ENCODE data around the gene SENP5. TPM values are rescaled to one million over a fixed set of nuclear protein-coding genes. Genes with fewer than 3 reads are reported as not detected.
"Not testable (repeated sequence)": the region's sequence is repeated elsewhere in the genome, so short reads cannot be mapped to it uniquely, and the experiment has no call there.

SENP5 gene
- 29.7 TPM for total RNA-seq (2013)
- 10 to 100 TPM in 1 of 3 donors, 1 to 10 TPM in 2; 6.7 to 10.4 (median 8.4) TPM for polyA plus RNA-seq
- polyA minus RNA-seq: 17.3 and 18.6 TPM in 2 replicates
- 103 to 166 (median 122) reads per million in 11 experiments for total RNA-seq

DNA sequence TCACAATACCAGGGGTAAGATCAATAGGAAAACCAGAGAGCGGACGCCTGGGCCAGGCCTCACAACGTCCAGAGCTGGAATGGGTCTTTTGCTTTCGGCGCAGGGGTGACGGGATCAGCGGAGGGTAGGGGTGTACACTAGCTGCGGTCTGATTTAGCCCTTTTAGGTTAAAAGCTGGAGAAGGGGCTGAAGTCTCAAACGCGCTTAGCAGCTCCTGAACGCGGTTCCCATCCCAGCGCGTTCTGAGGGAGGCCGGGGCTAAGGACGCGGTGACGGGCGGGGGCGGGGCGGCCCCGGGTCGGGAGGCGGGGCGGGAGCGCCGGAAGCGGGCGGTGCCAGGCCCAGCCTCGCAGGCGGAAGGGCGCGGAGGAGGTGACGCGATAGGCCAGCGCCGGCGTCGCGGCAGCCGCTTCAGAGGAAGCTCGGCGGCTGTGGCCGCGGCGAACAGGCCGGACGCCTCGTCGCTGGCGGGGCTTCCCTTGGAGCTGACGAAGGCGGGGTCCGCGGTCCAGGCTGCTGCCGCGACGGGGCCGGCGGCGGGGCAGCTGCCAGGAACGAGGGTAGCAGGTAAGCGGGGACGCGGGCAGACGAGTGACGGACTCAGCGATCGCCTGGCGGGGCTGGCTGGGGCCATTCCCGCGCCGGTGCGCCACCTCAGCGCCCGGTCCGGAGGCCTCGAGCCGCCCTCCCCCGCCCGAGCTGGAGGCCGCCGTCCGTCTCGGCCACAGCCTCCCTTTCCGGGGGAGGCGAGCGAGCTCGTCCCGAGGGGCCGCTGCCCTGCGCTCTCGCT, at the start of gene SENP5:
Gene SENP5 (plus strand): TSS at position 414 of the 790 bp plus-strand sequence. CDS start 17,262 bp downstream, outside the sequence.
- H3K9me3 ChIP-seq (replicated peaks in 1 of 2; ENCODE audit: control insufficient read depth in 1 of 2, insufficient read depth in 1 of 2, low read length in 2 of 2): peaks cover 6 to 7% of the 10 kb centered on the region in 2 donors
- Mint-ChIP-seq H3K4me1 (peaks cover 17% of the 10 kb centered on the region), H3K9me3 (peaks cover 3 to 9% (median 6%) of the 10 kb centered on the region in 7 donors), H3K36me3 (peaks cover 6 to 11% of the 10 kb centered on the region in 2 donors), H3K27me3 (ENCODE audit: low read depth in 3 of 3) (peaks cover 0 to 2% (median 0%) of the 10 kb centered on the region in 3 donors), H3K4me3 (peak within 1 kb of the TSS; percentile 97), H3K27ac (peak within 1 kb of the TSS; percentile 93 to 98 (median 97))
- H4K20me1 ChIP-seq (ENCODE audit: insufficient read depth, low read length): peaks cover 43% of the 10 kb centered on the region
- intact Hi-C loops (cut with micrococcal nuclease): loop anchor here (5.0 kb wide), 1 partner anchor 75 kb away; the partner anchor contains the start of gene NCBP2 (in 2 of the 2)
- peaks cover 0 to 14% of the 10 kb centered on the region in 2 donors for H3K36me3 ChIP-seq (replicated peaks in 1 of 2; ENCODE audit: control insufficient read depth in 1 of 2, insufficient read depth in 2 of 2, low read length in 2 of 2)
- peak within 1 kb of the TSS; percentile 98 for H2AFZ ChIP-seq (ENCODE audit: insufficient read depth, low read depth, low read length, poor library complexity, severe bottlenecking)
- H3K27ac ChIP-seq (ENCODE audit: low read depth in 1 of 2, low read length in 2 of 2): peak within 1 kb of the TSS; percentile 84 to 90
- H3K79me2 ChIP-seq (ENCODE audit: insufficient read depth, low read length): peaks cover 50% of the 10 kb centered on the region
- H3K4me3 ChIP-seq (replicated peaks in 1 of 3; ENCODE audit: low read depth in 2 of 3, low read length in 3 of 3): peak within 1 kb of the TSS; percentile 73 to 83 (median 80)
- DNase-seq: peak; percentile 86 to 92 (median 92)
- peaks cover 18 to 25% of the 10 kb centered on the region in 2 donors for H3K4me1 ChIP-seq (ENCODE audit: control insufficient read depth in 1 of 2, insufficient read depth in 2 of 2, low read length in 2 of 2)
- under 1% methylated on average over 93 of the region's 93 CpGs for WGBS (ENCODE audit: insufficient coverage)
- H3K27me3 ChIP-seq (ENCODE audit: control insufficient read depth in 2 of 2, insufficient read depth in 2 of 2, low read length in 2 of 2): no peaks in the 10 kb centered on the region
- H3K4me2 ChIP-seq (replicated peaks; ENCODE audit: extremely low read depth, low read length, poor library complexity, severe bottlenecking): peak within 1 kb of the TSS; percentile 79
- H3K9ac ChIP-seq (ENCODE audit: insufficient read depth, low read length, poor library complexity, severe bottlenecking): peak within 1 kb of the TSS; percentile 96
- TF ChIP-seq, protein P1, sequence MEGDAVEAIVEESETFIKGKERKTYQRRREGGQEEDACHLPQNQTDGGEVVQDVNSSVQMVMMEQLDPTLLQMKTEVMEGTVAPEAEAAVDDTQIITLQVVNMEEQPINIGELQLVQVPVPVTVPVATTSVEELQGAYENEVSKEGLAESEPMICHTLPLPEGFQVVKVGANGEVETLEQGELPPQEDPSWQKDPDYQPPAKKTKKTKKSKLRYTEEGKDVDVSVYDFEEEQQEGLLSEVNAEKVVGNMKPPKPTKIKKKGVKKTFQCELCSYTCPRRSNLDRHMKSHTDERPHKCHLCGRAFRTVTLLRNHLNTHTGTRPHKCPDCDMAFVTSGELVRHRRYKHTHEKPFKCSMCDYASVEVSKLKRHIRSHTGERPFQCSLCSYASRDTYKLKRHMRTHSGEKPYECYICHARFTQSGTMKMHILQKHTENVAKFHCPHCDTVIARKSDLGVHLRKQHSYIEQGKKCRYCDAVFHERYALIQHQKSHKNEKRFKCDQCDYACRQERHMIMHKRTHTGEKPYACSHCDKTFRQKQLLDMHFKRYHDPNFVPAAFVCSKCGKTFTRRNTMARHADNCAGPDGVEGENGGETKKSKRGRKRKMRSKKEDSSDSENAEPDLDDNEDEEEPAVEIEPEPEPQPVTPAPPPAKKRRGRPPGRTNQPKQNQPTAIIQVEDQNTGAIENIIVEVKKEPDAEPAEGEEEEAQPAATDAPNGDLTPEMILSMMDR (IDR thresholded peaks at IDR 0.05): no peak

DNA sequence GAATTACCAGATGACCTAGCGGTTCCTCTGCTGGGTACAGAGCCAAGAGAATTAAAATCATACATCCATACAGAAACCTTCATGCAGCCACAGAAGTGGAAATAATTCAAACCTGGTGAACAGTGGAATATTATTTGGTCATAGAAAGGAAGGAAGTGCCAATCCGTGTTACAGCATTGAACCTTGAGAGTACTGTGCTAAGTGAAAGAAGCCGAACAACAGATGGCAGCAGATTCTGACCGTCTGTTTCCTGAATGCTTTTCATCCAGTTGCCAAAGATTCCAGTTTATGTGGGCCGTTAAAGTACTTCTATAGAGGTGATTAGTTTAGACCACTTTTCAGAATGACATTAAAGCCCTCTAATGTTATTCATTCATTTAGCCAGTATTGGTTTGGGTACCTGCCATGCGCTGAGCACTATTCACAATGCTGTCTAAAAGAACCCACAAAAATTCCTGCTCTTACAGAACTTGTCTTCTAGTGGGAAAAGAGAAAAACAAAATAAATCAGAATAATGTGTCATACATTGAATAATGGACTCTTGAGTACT, 45.8 kb upstream of the SENP5 start:
- 50% methylated on average over 1 of the region's 6 CpGs for WGBS (ENCODE audit: insufficient coverage)
- peaks cover 52% of the 10 kb centered on the region for H4K20me1 ChIP-seq (ENCODE audit: insufficient read depth, low read length)
- no peak overlapping the region for H2AFZ ChIP-seq (ENCODE audit: insufficient read depth, low read depth, low read length, poor library complexity, severe bottlenecking)
- no peaks in the 10 kb centered on the region for H3K9me3 Mint-ChIP-seq
- H3K36me3 Mint-ChIP-seq: peaks cover 79 to 97% of the 10 kb centered on the region in 2 donors
- no peak overlapping the region for H3K9ac ChIP-seq (ENCODE audit: insufficient read depth, low read length, poor library complexity, severe bottlenecking)
- TF ChIP-seq, protein P1 (IDR thresholded peaks at IDR 0.05): no peak
- H3K9me3 ChIP-seq (replicated peaks in 1 of 2; ENCODE audit: control insufficient read depth in 1 of 2, insufficient read depth in 1 of 2, low read length in 2 of 2): no peaks in the 10 kb centered on the region
- H3K27ac ChIP-seq (ENCODE audit: low read depth in 1 of 2, low read length in 2 of 2): no peak overlapping the region
- no peak overlapping the region for H3K27ac Mint-ChIP-seq
- no peaks in the 10 kb centered on the region for H3K4me1 Mint-ChIP-seq
- no peaks in the 10 kb centered on the region for H3K79me2 ChIP-seq (ENCODE audit: insufficient read depth, low read length)
- H3K4me3 ChIP-seq (replicated peaks in 1 of 3; ENCODE audit: low read depth in 2 of 3, low read length in 3 of 3): no peak overlapping the region
- no peaks in the 10 kb centered on the region for H3K27me3 ChIP-seq (ENCODE audit: control insufficient read depth in 2 of 2, insufficient read depth in 2 of 2, low read length in 2 of 2)
- H3K4me3 Mint-ChIP-seq: no peak overlapping the region
- H3K4me1 ChIP-seq (ENCODE audit: control insufficient read depth in 1 of 2, insufficient read depth in 2 of 2, low read length in 2 of 2): no peaks in the 10 kb centered on the region
- intact Hi-C loops (cut with micrococcal nuclease): no loop called here
- DNase-seq: no peak
- H3K4me2 ChIP-seq (replicated peaks; ENCODE audit: extremely low read depth, low read length, poor library complexity, severe bottlenecking): no peak overlapping the region
- no peaks in the 10 kb centered on the region for H3K27me3 Mint-ChIP-seq (ENCODE audit: low read depth in 3 of 3)
- H3K36me3 ChIP-seq (replicated peaks in 1 of 2; ENCODE audit: control insufficient read depth in 1 of 2, insufficient read depth in 2 of 2, low read length in 2 of 2): peaks cover 96 to 97% of the 10 kb centered on the region in 2 donors

DNA sequence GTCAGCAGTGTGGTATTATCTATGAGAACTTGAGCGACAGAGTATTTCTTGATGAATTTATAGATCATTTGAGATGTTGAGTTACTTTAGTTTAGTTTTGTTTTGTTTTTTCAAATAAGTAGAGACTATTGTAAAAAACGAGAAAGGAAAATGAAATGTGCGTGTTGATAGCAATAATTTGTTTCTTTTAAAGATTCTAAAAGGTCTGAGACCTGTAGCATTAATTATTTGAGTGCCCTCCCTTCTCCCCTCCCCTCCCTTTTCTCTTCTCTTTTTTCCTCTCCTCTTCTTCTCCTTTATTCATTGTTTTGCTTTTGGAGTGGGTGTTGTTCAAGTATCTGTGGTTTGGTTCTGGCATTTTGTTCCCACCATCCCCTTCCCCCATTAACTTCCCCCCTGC, 38.1 kb upstream of the SENP5 start:
- H3K9ac ChIP-seq (ENCODE audit: insufficient read depth, low read length, poor library complexity, severe bottlenecking); H3K4me1 Mint-ChIP-seq; H3K4me3 Mint-ChIP-seq; intact Hi-C loops (cut with micrococcal nuclease); H3K4me3 ChIP-seq (replicated peaks in 1 of 3; ENCODE audit: low read depth in 2 of 3, low read length in 3 of 3); H3K79me2 ChIP-seq (ENCODE audit: insufficient read depth, low read length); H3K27ac ChIP-seq (ENCODE audit: low read depth in 1 of 2, low read length in 2 of 2); H3K4me1 ChIP-seq (ENCODE audit: control insufficient read depth in 1 of 2, insufficient read depth in 2 of 2, low read length in 2 of 2); H3K4me2 ChIP-seq (replicated peaks; ENCODE audit: extremely low read depth, low read length, poor library complexity, severe bottlenecking); H2AFZ ChIP-seq (ENCODE audit: insufficient read depth, low read depth, low read length, poor library complexity, severe bottlenecking); DNase-seq; H3K27me3 ChIP-seq (ENCODE audit: control insufficient read depth in 2 of 2, insufficient read depth in 2 of 2, low read length in 2 of 2); H3K27me3 Mint-ChIP-seq (ENCODE audit: low read depth in 3 of 3); H3K9me3 ChIP-seq (replicated peaks in 1 of 2; ENCODE audit: control insufficient read depth in 1 of 2, insufficient read depth in 1 of 2, low read length in 2 of 2); H3K9me3 Mint-ChIP-seq: not testable (repeated sequence)
- Histone ChIP-seq H4K20me1 (ENCODE audit: insufficient read depth, low read length) (peaks cover 11% of the 10 kb centered on the region), H3K36me3 (replicated peaks in 1 of 2; ENCODE audit: control insufficient read depth in 1 of 2, insufficient read depth in 2 of 2, low read length in 2 of 2) (peaks cover 54 to 80% of the 10 kb centered on the region in 2 donors)
- WGBS (ENCODE audit: insufficient coverage): 100% methylated on average over 1 of the region's 3 CpGs
- H3K27ac Mint-ChIP-seq: peak overlapping the region in 2 of 7 donors; percentile 6 to 58
- H3K36me3 Mint-ChIP-seq: peaks cover 60 to 69% of the 10 kb centered on the region in 2 donors

Data from CD14-positive monocyte (primary cell).